ENCODE measurements around the gene SCUBE2.

SCUBE2 gene

GRCh38 chr11:9076046-9076445 lies 15.4 kb downstream of the SCUBE2 start:
- TF ChIP-seq CTCF (IDR thresholded peaks at IDR 0.05; ENCODE audit: low read depth, low read length) = no peak

DNA sequence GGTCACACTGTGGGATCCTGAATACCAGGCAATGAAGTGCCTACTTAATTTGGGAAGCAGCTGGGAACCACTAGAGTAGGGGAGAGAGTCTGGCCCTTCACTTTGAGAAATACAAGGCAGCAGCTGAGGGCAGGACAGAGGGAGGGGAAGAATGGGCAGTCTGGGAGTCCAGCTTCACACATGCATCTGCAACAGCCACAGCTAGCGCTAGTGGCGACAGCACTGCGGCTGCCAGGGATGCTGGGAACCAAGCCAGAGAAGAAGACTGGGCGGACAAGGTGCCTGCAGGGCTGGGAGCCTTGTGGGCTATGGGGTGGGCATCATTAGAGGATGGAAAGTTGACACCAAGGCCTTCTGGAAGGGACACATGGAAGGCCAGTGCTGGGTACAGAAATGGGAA lies 15.8 kb downstream of the SCUBE2 start:
- no peak for TF ChIP-seq CTCF (IDR thresholded peaks at IDR 0.05; ENCODE audit: low read depth, low read length)
- no peak overlapping the region for H3K4me3 ChIP-seq (ENCODE audit: low read depth, low read length)
- in situ Hi-C loops (cut with HindIII; ENCODE audit: low sequenced_read_pairs) = no loop called here
- no peak for DNase-seq (ENCODE audit: low read depth, low spot score)

More at GRCh38 chr11:9076046-9076445, 15.4 kb downstream of the SCUBE2 start:
- in situ Hi-C loops (cut with HindIII; ENCODE audit: low sequenced_read_pairs) = no loop called here
- DNase-seq (ENCODE audit: low read depth, low spot score) = no peak
- no peak overlapping the region for H3K4me3 ChIP-seq (ENCODE audit: low read depth, low read length)

DNA sequence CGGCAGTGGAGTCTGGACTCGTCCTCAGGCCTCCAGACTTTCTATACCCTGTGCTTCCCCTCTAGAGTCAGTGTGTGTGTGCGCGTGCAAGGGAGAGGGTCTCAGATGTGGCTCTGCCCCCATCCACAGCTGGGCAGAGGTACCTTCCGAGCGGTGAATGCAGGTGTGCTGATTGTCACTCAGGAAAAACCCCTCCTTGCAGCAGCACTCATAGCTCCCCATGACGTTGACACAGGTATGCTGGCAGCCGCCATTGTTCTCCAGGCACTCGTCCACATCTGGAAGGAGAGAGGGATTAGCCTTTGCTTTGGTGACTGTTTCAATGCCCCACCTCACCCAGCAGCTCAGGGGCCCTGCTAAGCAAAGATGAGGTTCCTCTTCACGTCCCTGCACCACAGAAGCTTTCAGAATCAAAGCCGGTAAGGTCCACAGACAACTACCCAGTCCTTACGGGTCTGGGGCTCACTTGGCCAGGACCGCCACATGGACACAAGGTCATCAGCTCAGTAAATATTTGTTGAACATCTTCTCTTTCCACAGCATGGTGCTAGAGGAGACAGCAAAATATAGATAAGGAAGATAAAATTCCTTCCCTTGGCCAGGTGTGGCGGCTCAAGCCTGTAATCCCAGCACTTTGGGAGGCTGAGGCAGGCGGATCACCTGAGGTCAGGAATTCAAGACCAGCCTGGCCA lies 16.9 kb downstream of the SCUBE2 start:
- in situ Hi-C loops (cut with HindIII; ENCODE audit: low sequenced_read_pairs) = no loop called here
- no peak overlapping the region for H3K4me3 ChIP-seq (ENCODE audit: low read depth, low read length)
- TF ChIP-seq CTCF (IDR thresholded peaks at IDR 0.05; ENCODE audit: low read depth, low read length) = no peak
- no peak for DNase-seq (ENCODE audit: low read depth, low spot score)

DNA sequence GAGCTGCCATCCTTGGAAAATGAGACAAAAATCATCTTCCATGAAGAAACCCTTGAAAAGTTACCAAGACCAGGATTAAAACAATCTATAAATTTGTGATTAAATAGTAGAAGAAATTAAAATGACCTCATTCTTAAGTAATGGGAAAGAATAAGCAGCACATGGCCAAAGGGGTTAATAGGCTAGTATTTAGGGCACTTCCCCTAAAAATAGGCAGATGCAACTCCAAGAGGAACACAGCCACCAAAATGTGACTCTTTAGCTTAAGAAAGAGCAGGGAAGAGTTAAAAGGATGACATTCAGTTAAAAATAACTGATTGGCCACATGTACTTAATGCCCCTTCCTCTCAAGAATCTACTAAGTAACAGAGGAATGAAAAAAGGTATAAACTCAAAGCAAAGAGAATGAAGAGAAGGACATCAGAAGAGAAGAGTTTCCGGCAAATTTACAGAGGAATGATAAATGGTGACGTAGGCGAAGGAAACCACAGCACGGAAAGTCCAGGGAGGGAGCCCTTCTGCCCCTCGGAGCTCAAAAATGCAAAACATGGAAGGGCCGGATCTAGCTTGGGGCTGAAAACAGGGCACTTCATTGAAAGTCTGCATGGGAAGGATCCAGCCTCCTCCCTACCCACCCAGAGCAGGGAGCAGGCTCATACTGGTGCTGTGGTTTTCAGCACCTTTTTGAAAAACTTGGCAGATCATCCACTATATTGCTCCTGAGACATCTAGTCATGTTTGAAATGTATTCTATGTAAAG lies 17.8 kb downstream of the SCUBE2 start:
- DNase-seq (ENCODE audit: low read depth, low spot score) = no peak
- H3K4me3 ChIP-seq (ENCODE audit: low read depth, low read length) = no peak overlapping the region
- in situ Hi-C loops (cut with HindIII; ENCODE audit: low sequenced_read_pairs) = no loop called here
- no peak for TF ChIP-seq CTCF (IDR thresholded peaks at IDR 0.05; ENCODE audit: low read depth, low read length)

- no peak for DNase-seq (ENCODE audit: low read depth, low spot score)
- no peak for TF ChIP-seq CTCF (IDR thresholded peaks at IDR 0.05; ENCODE audit: low read depth, low read length)
- H3K4me3 ChIP-seq (ENCODE audit: low read depth, low read length) = no peak overlapping the region
- in situ Hi-C loops (cut with HindIII; ENCODE audit: low sequenced_read_pairs) = no loop called here
These were observed 18.7 kb downstream of the SCUBE2 start for GRCh38 chr11:9072626-9073176.

- in situ Hi-C loops (cut with HindIII; ENCODE audit: low sequenced_read_pairs) = no loop called here
- TF ChIP-seq CTCF (IDR thresholded peaks at IDR 0.05; ENCODE audit: low read depth, low read length) = no peak
- DNase-seq (ENCODE audit: low read depth, low spot score) = no peak
- H3K4me3 ChIP-seq (ENCODE audit: low read depth, low read length) = no peak overlapping the region
These were observed 19.7 kb downstream of the SCUBE2 start for GRCh38 chr11:9071692-9072091.

Measured in astrocyte of the spinal cord (primary cell).